HG03103 (cell line): Measurements from ENCODE around the gene ZC3H6.
"Not testable (repeated sequence)": the region's sequence is repeated elsewhere in the genome, so short reads cannot be mapped to it uniquely, and the experiment has no call there.

ENCODE experiments used
- ATAC-seq: cut with Tn5 transposase; IDR thresholded peaks from one replicate; pipeline ENCODE4 v1.9.1; 2021; ENCODE audit warnings: low read depth; ENCODE audit not compliant: unreplicated experiment

ZC3H6 gene

DNA sequence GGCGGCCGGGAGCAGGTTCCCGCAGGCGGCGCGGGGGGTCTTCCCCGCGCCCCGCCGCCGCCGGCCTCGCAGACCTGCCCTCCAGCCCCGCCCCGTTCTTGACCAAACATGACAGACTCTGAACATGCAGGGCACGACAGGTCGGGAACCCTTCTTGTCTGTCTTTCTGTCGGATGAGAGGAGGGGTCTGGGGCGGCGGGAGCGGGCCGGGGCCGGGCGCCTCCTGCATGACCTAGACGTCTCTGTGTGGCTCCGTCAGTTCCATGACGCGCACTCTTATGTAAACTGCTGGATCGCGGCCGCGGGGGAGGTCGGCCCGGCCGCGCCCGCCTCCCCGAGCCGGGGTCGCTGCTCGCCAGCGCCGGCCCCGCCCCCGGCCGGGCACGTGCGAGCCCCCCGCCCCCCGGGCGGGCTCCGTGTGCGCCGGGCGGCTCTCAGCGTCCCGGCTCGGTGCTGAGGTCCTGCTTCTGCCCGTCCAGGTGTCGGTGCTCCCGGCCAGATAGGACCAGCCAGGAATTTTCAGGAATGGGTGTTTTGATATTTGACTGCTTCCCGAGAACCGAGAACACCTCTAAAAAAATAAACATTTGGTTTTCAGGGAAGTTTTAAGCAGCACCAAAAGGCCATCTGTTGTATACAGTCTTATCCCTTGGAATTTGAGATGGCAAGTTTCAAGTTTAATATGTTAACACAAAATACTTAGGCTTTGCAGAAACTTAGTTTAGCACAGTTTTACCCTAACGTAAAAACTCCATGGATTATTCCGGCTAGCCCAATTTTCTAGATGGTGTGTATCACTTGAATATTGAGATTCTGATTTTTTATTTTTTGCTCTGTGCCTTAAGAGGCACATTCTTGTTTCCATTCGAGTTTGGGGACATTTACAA lies 733 bp downstream of the ZC3H6 start:
- ATAC-seq = peak; percentile 44

DNA sequence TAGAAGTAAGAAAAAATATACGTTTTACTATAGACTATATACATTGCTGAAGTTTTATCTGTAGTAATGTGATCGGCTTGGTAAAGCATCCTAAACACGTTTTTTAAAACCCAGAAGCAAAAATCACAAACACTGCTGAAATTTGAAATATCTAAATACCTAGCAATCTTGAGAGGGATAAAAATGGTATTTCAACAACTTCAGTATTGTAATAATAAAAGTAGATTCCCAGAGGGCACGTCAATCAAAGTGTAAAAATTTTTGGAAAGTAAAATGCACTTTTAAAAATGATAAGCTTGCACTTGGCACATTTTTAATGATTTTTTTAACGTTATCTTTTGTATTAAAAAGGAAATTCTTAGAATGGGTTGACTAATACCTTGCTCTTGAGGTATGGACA lies 1.6 kb downstream of the ZC3H6 start:
- no peak for ATAC-seq

- no peak for ATAC-seq
Observed at GRCh38 chr2:112277596-112278220, 2.3 kb downstream of the ZC3H6 start.

GRCh38 chr2:112282066-112282465 lies 6.7 kb downstream of the ZC3H6 start:
- ATAC-seq = not testable (repeated sequence)

DNA sequence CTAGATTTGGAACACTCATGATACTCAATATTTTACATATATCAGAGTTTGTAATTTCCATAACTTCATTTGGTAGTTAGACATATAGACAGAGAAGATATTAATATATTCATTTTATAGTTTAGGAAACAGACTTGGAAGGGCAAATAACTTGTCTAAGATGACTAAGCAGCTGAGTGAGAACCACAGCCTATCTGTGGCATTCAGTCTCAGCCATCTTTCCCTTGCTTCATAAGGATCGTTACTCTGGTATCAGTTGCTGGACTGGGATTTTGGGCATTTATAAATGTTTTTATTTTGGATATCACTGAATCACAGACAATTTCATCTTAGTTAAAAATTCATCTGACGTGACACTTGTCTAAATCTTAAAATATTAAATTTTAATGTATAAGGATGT lies 8.1 kb downstream of the ZC3H6 start:
- not testable (repeated sequence) for ATAC-seq

DNA sequence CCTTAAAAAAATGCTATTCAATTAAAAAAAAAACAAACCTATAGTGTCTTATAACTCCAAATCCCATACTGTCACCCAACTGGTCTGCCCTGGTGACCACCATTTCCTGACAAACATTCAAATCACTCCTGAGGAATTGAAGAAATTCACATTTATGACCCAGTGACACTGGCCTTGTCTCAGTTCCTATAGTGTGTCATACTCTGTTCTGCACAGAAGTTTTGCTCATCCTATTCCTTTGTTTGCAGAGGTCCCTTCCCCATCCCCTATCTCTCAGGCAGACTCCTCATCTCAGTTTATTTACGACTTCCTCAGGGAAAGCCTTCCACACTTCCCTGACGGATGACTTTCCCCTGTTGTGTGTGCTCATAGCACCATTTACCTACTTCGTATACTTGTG lies 14.7 kb downstream of the ZC3H6 start:
- no peak for ATAC-seq

GRCh38 chr2:112290648-112291047 lies 15.3 kb downstream of the ZC3H6 start:
- no peak for ATAC-seq

- no peak for ATAC-seq
Observed at GRCh38 chr2:112293636-112294401, 18.4 kb downstream of the ZC3H6 start.

- ATAC-seq = no peak
Observed at GRCh38 chr2:112295407-112296078, 20.1 kb downstream of the ZC3H6 start.

DNA sequence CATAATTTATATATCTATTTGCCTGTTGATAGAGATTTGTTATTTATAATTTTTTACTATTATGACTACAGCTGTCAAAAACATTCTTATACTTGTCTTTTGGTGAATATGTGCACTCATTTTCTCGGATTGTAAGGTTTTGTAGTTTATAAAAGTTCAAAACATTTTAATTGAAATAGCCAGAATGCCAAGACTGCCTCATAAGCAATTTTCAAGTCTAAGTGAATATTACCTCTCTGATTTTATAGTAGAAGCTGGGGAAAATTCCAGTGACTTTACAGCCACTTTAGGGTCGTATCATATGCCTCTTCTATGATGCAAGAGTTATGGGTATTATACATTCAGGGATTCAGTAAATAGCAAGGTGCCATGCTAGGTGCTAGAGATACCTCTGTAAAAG lies 21.0 kb downstream of the ZC3H6 start:
- ATAC-seq = no peak

- no peak for ATAC-seq
Observed at GRCh38 chr2:112301171-112301584, 25.8 kb downstream of the ZC3H6 start.

GRCh38 chr2:112301973-112302372 lies 26.6 kb downstream of the ZC3H6 start:
- no peak for ATAC-seq

GRCh38 chr2:112304298-112304941 lies 29.0 kb downstream of the ZC3H6 start:
- ATAC-seq = no peak

- no peak for ATAC-seq
Observed at GRCh38 chr2:112305132-112305531, 29.7 kb downstream of the ZC3H6 start.

DNA sequence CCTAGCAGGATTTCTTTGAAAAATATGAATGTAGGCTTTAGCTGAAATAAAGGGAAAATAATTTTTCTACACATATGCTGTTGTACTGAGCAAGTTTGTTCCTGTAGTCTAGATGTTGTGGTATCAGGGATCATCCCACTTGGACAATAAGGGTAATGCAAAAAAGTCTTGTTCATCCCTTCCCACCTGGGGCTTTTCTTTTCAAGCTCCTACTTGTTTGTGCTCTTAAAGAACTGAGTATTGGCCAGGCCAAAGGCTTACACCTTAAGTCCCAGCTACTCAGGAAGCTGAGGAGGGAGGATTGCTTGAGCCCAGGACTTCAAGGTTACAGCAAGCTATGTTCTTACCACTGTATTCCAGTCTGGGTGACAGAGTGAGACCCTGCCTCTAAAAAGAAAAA lies 35.5 kb downstream of the ZC3H6 start:
- ATAC-seq = no peak

- ATAC-seq = no peak
Observed at GRCh38 chr2:112311932-112312331, 36.5 kb downstream of the ZC3H6 start.

DNA sequence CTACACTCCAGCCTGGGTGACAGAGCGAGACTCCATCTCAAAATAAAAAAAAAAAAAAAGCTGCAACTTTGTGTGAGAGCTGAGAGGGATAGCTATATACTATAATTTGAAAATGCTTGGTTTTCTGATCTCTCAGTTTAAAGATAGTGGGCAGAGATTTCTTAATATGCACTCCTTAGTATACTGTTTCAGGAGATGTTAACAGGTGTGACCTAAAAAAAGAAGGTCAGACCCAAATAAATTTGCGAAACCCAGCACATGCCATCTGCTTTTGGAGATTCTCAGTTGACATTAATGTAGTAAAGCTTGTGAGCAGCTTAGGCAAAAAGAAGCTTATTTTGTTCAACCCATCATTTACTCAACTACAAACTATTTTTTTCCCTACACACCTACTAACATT lies 37.4 kb downstream of the ZC3H6 start:
- no peak for ATAC-seq

GRCh38 chr2:112314856-112315255 lies 39.5 kb downstream of the ZC3H6 start:
- no peak for ATAC-seq

DNA sequence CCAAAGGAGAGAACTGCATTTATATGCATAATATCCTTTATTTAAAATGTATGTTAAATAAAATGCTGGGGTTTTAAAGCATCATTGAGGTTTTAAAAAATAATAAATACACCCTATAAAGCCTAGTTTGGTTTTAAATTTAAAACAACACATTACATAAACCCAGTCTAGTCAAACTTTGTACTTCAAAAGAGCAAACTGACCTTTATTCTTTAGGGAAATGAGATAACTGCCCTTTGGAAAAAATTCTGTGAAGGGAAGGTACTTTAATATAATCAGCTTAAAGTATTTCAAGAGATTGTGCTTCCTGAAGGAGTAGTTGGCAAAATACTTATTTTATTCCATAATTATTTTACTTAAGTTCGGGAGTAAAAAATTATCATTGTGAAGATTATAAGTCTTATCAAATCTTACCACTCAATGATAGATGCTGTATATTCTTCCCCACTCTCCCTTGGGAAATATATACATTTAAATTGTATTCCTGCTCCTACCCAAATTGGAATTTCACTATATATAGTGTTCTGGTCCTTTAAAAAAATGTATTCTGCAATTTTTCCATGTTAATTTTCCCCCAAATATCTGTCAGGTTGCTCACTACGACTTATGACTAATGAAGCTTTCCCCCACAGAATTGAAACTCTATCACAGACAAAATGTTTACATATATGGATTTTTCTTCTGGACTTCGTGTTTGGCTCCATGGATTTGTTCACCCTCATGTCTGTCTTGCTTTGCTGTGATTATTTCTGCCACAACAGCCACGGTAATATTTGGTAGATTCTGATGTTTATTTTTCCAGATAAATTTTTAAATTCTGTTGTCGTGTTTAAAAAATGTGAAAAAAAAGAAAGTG lies 42.1 kb downstream of the ZC3H6 start:
- no peak for ATAC-seq
